GM20431 (cell line): ENCODE measurements around the gene MAPK7.
"Not testable (repeated sequence)": the region's sequence is repeated elsewhere in the genome, so short reads cannot be mapped to it uniquely, and the experiment has no call there.

Experiments
- in situ Hi-C: fragments of 300-500 bp; cut with MseI, MboI; formaldehyde crosslinking; loops from one replicate; pipeline ENCODE4 v1.15.0; 2020; ENCODE audit warnings: low sequenced_read_pairs; ENCODE audit not compliant: unreplicated experiment

Gene MAPK7

DNA sequence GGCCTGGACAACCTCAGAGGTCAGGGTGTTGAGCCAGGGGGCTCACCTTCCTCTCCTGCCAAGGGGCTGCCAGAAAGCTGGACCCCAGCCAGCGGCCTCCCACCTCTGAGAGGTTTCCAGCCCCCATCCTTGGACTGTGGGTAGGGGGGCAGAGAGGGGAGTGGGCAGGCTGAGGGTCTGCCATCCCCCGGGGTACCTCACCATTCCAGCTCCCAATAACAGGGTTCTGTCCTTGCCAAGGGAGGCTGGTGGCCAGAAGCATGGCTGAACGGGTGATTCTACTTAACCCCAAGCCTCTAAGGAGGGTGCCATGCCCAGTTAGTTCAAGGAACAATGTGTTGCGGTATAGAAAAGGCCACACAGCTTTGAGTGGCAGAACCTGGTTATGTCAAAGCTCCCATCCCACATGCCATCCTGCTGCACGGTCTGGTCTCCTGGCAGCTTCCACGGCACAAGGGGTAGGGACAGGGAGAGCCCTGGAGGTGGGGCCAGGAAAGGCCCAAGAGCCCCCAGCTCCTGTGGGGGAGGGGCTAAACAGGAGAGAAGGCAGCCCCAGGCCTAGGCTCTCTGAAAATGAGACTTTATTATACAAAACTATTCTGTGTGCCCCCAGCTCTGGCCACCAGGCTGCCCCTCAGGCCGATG is 35.6 kb upstream of the MAPK7 start:
- in situ Hi-C loops = no loop called here

DNA sequence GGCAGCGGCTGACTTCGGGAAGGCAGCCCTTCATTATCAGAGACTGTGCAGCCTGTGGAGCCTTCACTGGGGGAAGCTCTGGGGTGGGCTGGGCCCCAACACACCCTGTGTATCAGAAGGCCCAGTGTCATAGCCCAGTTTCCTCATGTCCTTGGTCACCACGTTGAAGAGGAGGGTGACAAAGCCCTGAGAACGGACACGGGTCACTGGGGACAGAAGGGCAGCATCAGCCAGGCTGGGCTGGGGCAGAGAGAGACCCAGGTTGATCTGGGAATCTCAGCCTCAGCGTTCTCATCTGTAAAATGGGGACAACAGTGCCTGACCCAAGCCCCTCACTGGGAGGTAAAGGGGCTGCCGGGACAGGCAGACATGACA is 35.1 kb upstream of the MAPK7 start:
- in situ Hi-C loops = no loop called here

DNA sequence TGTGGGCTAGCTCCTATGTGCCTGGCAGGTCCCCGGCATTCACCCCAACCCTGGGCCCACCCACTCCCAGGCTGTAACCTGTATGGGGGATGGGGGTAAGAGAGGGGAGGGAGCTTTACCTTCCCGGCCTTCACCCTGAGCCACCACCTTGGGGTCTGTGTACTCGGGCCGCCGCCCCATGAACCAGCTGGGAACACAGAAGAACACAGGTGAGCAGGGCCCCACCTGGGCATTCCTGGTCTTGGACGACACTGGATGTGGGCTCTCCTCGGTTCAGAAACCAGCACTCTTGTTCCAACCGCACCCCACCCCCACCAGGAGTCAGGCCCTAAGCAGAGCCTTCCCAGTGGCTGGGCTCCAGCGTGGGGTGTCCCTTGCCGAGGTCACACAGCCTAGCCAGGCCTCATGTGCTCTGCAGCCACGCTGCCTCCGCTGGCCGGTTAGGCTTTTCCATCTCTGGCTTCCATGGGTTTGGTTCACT is 34.6 kb upstream of the MAPK7 start:
- in situ Hi-C loops = no loop called here

DNA sequence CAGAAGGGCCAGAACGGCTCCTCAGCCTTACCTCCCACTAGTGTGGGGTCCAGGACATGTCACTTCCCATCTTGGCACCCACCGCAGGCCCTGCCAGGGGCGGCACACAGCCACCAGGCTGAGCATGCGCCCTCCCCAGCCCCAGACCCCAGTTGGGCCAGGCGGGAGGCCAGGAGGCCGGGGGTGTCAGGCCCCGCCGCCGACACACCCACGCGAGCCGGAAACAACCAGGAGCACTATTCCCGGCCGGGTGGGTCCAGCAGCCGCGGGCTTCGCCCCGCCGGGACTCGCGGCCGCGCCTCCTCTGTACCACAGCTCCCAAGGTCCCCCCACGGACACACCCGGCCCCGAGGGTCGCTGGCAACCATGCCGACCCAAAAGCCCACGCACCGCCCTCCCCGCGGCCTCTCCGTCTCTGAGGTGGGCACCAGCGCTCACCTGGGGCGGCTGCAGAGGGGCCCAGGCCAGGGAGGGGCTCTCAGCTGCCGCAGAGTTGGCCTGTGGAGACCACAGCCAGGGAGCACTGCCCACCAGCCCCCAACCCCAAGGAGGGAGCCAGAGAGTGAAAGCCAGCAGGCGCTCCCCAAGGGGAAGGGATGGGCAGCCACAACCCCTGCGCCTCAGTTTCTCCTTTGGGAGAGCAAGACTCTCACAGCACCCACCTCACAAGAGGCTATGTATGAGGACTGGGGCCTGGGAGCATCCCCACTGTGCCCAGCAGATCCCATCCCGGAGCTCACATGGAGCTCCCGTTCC is 33.8 kb upstream of the MAPK7 start:
- in situ Hi-C loops = no loop called here

DNA sequence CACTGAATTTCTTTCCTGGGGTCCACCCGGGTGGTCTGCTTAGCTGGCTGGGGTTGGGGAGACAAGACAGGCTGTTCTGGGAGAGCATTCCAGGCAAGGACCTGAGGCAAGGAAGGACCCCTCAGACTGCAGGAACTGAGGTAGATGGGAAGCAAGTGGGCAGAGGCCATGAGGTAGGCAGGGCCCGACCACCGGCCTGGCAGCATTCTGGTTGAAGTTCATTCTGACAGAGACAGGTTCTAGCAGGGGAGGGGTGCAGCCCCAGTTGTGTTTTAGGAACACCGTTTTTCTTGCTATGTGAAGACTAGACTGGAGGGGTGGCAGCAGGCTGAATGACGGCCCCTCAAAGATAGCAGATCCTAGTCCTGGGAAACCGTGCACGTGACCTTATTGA is 33.2 kb upstream of the MAPK7 start:
- in situ Hi-C loops = no loop called here

DNA sequence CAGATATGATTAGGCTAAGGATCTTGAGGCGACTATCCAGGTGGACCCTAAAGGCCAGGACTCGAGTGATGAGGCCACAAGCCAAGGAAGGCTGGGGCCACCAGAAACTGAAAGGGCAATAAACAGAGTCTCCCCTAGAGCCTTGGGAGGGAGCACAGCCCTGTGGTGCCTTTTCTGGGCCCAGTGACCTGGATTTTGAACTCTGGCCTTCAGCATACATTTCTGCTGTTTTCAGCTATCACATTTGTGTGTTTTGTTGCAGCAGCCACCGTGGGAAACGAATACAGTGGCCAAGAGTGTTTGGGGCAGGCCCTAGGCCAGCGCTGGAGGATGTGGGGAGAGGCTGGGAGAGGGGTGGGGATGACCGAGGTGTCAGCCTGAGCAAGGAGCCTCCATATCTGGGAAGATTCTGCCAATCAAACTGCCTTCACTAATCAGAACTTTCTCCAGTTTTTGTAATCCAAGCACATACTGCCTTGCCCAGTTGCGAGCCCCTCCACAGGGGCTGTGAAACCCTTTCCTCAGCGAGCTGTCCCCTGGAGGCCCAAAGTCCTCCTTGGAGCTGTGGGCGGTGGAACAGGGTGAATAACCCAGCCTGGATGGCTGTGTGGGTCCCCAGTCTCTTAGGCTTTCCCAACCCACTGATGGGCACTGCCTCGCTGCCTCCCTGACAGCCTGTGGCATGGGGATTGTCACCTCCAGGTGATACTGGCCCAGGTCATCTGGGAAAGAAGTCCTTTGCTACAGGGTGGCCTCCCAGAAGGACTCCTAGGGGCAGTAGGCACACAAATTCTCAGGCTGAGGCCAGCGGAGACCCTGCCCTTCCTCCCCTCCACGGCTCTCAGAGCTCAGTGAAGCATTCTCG is 32.6 kb upstream of the MAPK7 start:
- in situ Hi-C loops = no loop called here

DNA sequence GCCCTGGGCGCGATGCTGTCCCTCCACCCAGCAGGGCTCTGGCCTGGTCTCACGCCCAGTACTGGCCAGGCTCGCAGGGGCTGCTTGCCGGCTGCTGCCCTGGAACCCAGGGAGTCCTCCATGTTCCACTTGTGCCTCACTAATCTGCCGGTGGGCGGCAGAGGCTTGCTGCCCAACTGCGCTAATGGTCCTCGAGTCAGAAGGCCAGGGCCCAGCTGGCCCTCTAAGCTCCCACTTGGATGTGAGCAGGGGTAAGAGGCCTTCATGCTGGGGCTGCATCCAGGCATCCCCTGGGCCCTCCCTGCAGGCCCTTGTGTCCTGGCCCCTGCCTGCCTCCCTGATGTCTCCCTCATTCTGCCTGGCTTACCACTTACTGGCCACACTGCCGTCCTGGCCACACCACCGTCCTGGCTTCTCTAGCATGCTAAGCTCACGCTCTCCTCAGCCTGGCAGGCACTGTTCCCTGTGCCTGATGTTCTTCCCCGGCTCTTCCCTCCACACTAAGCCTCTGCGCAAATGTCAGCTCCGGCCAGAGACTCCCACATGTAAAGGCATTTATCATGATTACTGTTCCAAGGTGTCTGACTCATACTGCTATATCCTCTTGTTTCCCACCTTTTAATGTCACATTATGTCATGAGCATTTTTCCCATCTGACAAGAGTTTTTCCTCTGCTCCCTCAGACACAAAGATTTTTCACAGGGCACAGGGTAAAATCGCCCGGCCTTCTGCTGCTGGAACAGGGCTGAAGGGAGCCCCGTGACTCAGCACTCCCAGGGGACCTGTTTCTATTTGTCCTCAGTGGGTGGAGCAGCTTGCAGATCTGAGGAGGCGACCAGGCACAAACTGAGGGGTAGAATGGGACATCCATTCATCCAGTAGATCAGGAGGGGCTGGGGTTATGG is 31.7 kb upstream of the MAPK7 start:
- in situ Hi-C loops = no loop called here

DNA sequence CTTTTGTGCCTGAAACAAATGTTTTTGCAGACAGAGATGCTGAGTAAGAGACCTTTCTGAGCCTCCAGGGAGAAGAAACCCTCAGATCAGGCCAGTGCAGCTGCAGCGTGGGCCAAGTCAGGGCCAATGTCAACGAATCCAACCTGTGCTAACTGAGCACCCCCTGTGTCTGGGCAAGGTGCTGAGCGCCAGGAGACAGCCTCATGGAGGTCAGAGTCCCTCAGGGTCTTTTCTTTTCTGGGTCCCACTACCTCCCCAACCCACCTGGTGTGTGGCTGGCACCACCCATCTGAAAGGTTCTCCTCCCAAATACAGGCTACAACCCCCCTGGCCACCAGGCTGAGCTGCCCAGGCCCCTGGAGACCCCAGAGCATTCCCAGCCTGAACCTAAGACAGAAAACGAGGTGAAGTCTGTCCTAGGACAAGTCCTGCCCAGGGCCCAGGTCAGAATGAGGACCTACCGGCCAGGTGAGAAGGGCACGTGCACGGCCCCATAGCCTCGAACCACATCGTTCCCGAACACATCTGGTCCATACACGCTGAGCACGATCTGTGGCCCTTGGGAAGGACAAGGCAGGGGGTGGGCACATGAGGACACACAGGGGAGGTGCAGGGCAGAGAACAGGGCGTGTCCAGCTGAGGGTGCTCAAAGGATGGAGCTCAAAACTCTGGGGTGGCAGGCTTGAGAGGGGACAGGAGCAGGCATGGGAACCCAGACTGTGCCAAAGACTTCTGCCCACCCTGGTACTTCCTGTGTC is 30.8 kb upstream of the MAPK7 start:
- in situ Hi-C loops = no loop called here

DNA sequence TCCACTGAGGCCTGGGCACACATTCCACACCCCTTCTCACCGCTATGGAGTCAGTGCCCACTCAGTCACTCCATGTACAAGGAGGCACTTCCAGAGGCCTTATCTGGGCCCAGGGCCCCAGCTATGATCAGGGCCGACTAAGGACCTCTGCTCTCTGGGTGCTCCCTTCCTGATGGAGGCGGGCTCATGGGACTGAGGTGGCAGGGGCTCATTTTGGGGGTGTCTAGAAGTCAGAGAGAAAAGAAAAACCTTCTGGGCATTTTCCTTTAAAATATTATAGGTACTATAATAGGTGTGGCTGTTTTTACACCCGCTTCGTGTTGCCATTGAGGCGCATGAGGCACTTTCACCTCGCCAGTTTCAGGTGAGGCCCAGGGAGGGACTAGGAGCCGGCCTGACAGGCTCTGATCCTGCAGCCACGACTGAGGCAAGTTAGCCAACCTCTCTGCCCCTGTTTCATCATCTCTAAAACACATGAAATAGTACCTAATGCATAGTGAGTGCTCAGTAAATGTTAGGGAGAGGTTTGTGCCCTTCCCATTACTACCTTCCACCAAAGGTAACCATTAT is 30.1 kb upstream of the MAPK7 start:
- in situ Hi-C loops = no loop called here

DNA sequence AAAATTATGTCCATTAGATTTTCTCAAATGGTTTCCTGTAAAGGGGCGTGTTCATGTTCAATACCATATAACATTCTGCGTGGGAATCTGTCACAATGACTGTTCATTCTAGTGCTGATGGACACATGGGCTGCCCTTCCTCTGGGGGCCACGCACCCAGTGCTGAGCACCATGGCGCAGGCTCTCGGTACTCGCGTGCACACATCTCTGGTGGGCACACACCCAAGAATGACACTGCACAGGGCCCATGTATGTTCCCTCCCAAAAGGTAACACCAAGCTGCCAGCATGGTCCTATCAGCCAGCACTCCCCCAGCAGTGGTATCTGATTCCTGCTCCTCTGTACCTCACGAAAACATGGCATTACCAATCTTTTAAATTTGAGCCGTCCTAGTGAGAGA is 29.5 kb upstream of the MAPK7 start:
- in situ Hi-C loops = no loop called here

DNA sequence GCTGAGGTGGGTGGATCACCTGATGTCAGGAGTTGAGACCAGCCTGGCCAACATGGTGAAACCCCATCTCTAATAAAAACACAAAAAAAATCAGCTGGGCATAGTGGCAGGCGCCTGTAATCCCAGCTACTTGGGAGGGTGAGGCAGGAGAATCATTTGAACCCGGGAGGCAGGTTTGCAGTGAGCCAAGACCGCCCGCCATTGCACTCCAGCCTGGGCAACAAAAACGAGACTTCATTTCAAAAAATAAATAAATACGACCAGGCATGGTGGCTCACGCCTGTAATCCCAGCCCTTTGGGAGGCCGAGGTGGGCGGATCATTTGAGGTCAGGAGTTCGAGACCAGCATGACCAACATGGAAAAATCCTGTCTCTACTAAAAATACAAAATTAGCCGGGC is 24.9 kb upstream of the MAPK7 start:
- in situ Hi-C loops = not testable (repeated sequence)

DNA sequence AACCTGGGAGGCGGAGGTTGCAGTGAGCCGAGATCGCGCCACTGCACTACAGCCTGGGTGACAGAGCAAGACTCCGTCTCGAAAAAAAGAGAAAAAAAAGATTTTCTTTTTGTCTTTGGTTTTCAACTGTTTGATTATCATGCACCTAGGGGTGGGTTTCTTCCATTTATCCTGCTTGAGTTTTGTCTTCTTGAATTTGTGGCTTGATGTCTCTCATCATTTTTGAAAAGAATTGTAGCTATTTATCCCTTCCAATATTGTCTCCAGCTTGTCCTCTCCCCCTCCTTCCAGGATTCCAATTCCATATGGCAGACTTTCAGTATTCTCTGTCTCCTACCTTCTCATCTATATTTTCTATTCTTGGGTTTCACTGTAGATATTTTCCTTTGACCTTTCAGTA is 23.6 kb upstream of the MAPK7 start:
- in situ Hi-C loops = no loop called here

DNA sequence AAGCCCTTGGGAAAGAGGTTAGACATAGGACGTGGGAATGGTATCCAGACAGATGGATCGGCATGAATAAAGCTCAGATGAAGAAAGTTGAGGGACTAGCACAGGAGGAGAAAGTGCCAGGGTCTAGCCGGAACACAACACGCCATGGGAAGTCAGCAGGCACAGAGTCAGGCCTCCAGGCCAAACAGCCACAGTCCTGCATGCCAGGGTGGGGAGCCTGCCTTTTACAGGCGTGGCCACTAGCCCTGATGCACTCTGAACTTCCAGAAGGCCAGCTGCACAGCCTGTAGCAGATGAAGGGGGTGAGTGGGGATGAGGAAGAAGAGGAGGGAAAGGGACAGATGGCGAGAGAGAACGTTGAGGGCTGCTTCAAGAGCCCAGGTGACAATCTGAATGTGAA is 20.9 kb upstream of the MAPK7 start:
- in situ Hi-C loops = no loop called here

DNA sequence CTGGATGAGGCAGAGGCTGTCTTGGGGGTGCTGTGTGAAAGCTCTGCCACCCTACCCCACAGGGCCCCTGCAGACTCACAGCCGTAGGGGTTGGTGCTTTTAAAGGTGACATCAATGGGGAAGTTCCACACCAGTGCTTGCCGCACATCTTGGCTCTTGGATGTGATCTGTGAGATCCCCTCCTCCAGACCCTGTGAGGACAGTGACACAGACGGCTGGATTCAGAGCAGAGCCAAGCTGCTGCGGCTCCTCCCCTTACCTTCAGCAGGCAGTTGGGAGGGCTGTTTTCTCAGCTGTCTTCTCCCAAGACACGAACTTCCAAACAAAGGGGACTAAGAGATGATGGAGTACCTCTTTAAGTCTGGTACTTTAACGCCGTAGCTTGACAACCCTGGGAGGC is 20.5 kb upstream of the MAPK7 start:
- in situ Hi-C loops = no loop called here

DNA sequence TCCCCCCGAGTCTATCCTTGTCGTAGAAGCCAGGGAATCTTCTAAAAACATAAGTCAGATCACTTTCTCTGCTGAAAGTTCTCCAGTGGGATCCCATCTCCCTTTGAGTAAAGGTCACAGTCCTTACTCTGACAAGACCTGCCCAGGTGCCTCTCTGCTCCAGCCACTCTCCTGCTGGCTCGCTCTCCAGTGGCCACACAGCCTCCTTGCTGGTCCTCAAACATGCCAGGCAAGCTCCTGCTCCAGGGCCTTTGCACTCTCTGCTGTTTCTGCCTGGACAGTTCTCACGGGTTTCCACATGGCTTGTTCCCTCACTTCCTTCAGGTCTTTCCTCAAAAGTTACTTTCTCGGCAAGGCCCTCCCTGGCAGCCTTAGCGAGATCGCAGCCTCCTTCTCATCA is 19.1 kb upstream of the MAPK7 start:
- in situ Hi-C loops = no loop called here

DNA sequence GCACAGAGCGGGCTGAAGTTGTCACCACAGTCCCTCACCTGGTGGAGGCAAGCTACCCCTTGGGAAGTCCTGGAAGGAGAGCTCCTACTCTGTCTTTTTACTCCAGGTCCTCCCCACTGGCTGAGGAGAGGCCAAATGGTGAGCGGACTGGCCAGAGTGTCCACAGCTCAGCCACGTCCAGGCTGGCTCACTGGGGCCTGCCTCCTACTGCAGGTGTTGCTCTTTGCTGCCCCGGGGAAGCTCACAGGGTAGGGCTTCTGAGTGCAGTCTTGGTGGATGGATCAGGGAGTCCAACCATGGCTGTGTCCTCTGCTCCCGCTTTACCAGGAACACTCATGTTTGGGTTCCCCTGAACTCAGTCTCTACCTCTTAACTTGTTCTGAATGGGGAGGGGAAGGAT is 18.4 kb upstream of the MAPK7 start:
- in situ Hi-C loops = loop anchor here (10.0 kb wide), 1 partner anchor 95 kb away; no protein-coding TSS in a partner anchor

DNA sequence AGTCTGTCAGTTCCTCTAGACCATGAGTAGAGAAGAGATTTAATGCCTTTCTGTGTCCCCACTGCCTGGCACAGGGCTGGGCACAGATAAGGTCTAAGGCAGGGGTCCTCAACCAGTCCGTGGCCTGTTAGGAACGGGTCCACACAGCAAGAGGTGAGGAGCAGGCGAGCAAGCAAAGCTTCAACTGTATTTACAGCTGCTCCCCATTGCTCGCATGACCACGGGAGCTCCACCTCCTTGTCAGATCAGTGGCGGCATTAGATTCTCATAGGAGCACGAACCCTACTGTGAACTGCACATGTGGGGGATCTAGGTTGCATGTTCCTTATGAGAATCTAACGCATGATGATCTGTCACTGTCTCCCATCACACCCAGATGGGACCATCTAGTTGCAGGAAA is 17.5 kb upstream of the MAPK7 start:
- in situ Hi-C loops = loop anchor here (10.0 kb wide), 1 partner anchor 94 kb away; no protein-coding TSS in a partner anchor

DNA sequence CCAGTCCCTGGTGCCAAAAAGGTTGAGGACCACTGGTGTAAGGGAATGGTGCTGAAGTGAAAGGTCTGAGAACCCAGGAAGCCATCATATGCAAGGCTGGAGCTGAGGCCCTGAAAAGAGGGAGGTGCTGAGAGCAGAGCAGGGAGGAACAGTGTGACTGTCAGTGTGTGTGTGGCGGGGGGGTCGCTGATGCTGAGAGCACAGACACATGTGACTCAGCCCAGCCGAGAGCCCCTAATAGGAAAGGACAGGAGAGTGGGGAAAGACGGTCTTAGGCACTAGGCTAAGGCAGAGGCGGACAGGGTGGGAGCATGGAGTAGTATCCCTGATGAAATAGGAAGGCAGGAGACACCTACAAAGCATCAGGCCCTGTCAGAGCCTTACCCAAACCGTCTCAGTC is 17.0 kb upstream of the MAPK7 start:
- in situ Hi-C loops = loop anchor here (10.0 kb wide), 1 partner anchor 93 kb away; no protein-coding TSS in a partner anchor

DNA sequence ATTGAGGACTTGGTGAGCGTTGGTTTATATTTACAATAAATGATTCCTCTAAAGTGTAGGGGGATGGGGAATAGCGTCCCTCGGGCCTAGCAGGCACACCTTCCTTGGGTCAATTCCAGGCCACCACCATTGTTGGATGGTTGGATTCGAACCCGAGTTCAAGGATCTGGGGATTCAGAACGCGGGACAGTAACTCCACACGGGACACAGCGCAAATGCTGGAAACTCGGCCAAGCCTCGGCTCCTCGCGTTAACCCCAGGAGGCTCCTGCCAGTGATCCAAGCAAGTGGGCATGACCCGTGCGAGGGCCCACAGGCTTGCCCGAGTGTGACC is 16.4 kb upstream of the MAPK7 start:
- in situ Hi-C loops = loop anchor here (10.0 kb wide), 1 partner anchor 93 kb away; no protein-coding TSS in a partner anchor
